ENCODE measurements around the gene GMCL2.

The GMCL2 gene

DNA sequence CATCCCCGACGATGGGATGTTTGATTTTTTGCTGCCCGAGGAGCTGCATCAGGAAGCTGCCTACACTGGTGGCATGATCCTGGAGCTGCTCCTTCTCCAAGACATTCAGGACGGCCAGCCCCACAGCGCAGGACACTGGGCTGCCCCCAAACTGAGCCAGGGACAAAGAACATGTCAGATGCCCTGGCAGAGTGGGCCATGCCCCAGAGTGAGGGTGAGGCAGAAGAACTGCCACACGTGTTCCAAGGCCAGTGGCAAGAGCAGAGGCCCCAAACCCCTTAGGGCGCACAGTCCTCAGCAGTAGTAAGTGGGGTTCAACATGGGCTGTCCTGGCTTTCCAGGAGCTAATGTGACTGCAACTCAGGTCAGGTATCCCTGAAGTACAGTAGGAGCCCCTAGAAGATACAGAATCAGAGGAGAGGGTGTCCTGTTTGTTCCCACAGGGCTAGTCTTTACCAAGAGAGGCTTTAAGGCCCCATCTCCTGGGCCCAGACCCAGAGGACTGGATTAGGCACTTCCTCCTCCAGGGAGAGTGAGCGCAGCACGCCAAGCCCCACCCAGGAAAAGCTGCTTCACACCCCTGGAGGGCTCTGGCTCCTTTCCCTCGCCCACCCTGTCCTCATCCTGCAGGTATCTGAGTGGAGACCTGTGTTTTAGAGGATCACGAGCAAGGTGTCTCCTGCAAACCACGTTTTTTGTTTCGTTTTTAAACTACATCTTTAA is 28.3 kb upstream of the GMCL2 start:
- no peak overlapping the region for H3K4me3 ChIP-seq (ENCODE audit: low read depth, low read length)

DNA sequence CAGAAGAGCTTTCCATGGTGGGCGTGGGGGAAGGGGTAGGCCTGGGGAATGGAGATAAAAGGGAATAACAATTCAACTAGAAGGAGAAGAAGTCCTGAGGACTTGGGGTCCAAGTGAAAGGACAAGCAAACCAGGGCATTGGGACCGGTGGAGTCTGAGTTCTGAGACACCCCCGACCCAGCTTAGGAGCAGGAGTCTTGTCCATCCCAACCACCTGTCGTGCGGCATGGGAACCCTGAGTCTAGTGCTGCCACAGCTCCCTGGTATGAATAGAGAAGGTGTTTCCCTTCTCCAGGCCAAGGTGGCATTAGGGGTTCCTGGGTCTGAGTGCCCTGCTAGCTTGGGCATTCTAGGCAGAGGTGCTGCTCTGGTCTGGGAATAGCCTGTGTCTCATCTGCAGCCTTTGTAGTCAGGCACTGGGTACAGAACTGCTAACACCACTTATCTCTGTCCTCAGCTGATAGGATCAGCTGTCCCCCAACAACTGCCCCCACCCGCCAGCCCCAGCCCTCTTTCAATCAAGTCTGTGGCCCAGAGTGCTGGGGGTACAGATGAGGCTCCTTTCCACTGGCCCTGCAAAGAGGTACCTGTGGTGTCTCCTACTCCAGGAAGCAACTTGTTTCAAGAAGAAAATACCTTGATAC is 27.1 kb upstream of the GMCL2 start:
- H3K4me3 ChIP-seq (ENCODE audit: low read depth, low read length), result no peak overlapping the region
- TF ChIP-seq, protein P1, sequence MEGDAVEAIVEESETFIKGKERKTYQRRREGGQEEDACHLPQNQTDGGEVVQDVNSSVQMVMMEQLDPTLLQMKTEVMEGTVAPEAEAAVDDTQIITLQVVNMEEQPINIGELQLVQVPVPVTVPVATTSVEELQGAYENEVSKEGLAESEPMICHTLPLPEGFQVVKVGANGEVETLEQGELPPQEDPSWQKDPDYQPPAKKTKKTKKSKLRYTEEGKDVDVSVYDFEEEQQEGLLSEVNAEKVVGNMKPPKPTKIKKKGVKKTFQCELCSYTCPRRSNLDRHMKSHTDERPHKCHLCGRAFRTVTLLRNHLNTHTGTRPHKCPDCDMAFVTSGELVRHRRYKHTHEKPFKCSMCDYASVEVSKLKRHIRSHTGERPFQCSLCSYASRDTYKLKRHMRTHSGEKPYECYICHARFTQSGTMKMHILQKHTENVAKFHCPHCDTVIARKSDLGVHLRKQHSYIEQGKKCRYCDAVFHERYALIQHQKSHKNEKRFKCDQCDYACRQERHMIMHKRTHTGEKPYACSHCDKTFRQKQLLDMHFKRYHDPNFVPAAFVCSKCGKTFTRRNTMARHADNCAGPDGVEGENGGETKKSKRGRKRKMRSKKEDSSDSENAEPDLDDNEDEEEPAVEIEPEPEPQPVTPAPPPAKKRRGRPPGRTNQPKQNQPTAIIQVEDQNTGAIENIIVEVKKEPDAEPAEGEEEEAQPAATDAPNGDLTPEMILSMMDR (IDR thresholded peaks at IDR 0.05; ENCODE audit: control insufficient read depth, extremely low read depth, insufficient read depth), result no peak
- DNase-seq (ENCODE audit: low read depth), result no peak

More for the DNA sequence above, 28.3 kb upstream of the GMCL2 start:
- TF ChIP-seq, protein P1 (IDR thresholded peaks at IDR 0.05; ENCODE audit: control insufficient read depth, extremely low read depth, insufficient read depth), result no peak
- no peak for DNase-seq (ENCODE audit: low read depth)

DNA sequence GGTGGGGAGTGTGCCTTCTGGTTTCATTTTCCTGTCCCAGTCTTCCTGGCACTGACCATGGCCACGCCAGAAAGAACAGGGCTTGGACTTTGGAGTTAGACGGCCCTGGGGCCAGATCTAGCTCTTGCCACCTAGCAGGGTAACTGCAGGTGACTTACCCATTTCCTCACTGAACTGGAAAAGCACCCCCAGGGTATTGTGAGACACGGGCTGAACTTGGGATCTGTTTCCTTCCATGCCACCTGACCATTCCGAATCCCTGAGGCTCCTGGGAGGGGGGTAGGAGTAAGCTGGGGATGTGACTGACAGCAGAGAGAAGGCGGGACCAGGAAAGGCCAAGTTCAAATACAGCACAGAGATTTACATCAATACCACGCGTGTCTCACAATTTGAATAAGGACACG is 26.6 kb upstream of the GMCL2 start:
- no peak overlapping the region for H3K4me3 ChIP-seq (ENCODE audit: low read depth, low read length)
- TF ChIP-seq, protein P1 (IDR thresholded peaks at IDR 0.05; ENCODE audit: control insufficient read depth, extremely low read depth, insufficient read depth), result no peak
- DNase-seq (ENCODE audit: low read depth), result no peak

DNA sequence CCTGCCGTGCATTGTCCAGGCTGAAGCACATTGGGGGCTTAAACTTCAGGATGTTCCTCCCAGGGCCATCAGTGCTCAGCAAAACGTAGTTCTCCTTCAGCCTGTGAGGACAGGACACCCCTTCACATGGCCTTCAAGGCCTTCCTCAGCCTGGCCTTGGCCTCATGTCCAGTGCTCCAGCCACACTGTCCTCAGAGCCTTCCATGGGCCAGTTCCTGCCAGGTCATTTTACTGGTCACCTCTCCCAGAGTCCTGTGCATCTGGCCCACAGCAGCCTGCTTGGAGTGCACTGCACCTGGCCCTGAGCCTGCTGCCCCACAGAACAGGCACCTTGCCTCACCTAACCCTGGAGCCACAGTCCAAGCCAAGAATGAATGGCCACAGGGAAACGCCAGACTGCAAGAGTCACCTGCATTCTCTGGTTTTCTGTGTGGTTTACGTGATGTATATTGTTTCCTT is 25.9 kb upstream of the GMCL2 start:
- DNase-seq (ENCODE audit: low read depth), result no peak
- H3K4me3 ChIP-seq (ENCODE audit: low read depth, low read length), result no peak overlapping the region
- TF ChIP-seq, protein P1 (IDR thresholded peaks at IDR 0.05; ENCODE audit: control insufficient read depth, extremely low read depth, insufficient read depth), result 0 out of 2 replicates have a peak, but pooled peaks have one; percentile 0

DNA sequence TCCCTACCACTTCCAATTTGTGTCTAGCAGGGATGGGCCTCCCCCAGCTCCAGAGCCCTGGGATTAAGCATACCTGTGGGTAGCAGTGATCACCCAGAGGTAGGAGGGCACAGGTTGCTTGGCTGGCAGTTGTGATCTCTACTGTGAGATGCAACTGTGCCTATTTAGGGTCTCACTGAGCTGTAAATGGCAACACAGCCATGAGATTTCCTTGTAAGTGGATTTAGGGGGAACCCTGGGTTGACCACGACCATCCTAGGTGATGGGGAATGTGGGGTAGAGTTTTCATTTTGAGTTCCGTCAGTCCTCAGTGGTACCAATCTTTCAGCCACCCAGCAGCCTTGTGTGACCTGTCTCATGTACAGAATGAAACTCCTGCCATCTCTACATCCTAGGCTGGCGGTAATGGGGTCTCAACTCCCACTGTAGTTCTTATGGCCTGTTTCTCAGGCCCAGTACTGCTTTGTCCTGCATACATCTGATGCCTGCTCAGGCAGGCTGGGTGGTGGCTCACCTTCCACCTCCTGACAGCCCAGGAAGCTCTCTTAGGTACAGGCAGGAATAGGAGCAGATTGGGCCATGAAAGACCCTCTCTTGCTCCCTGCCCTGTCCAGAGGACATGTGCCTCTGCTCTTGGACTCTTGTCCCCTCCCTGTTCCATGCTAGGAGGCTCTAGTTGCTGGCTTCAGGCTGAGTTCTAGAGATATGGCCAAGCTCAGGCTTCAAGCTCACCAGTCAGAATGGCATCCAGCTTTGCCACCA is 25.3 kb upstream of the GMCL2 start:
- H3K4me3 ChIP-seq (ENCODE audit: low read depth, low read length), result no peak overlapping the region
- DNase-seq (ENCODE audit: low read depth), result no peak
- TF ChIP-seq, protein P1 (IDR thresholded peaks at IDR 0.05; ENCODE audit: control insufficient read depth, extremely low read depth, insufficient read depth), result no peak

DNA sequence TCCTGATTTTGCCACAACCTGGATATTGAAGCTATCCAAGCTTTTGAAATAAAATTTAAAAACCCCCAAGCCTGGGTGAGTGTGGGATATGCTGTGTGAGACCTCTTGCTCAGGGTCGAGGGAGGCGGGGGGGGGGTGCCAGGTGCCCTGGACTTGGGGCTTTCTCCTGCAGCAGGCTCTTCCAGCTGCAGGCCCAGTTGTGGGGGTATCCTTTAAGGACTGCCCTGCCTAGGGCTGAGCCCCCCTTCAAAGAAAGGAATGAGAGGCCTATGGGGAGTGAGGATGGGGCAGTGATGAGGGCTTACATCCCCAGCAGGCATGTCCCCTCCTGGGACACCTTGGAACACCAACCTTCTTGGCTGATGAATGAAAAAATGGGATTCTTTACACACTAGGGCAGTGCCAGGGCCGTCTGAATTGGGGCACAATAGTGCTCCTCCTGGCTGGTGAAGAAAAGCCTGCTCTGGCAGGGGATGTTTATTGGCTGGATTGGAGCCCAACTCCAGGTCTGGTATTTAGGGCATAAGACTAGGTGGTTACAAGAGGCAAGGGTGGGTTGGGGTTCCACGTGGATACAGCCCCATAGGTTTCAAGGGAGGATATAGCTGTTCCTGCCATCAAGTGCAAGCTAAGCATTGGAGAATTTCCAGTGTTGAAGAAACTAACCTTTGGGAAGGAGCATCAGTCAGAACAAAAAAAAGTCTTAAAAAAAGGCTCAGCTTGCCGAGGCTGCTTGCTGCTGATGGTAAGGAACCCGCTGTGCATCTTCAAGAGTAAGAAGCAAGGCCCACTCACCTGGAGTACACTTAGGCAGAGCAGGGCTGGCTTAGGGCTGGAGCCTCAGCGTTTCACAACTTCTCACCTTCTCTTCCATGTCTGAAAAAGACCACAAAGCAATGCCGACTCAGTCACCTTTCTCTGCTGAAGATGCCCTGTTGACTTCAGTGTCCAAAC is 24.2 kb upstream of the GMCL2 start:
- H3K4me3 ChIP-seq (ENCODE audit: low read depth, low read length), result no peak overlapping the region
- TF ChIP-seq, protein P1 (IDR thresholded peaks at IDR 0.05; ENCODE audit: control insufficient read depth, extremely low read depth, insufficient read depth), result no peak
- DNase-seq (ENCODE audit: low read depth), result no peak

Measured in LNCaP clone FGC (cell line).